HG03457 (cell line): ENCODE data around the gene CHAF1A.
A peak's percentile ranks its signal among the peaks of the same experiment; 100 is the strongest.

Source experiments
- ATAC-seq: cut with Tn5 transposase; IDR thresholded peaks from one replicate; pipeline ENCODE4 v1.9.1; 2021; ENCODE audit warnings: moderate number of reproducible peaks; ENCODE audit not compliant: unreplicated experiment

The CHAF1A gene

GRCh38 chr19:4400135-4400936 is 2.1 kb upstream of the CHAF1A start, which contains the start of gene SH3GL1:
Gene SH3GL1 (minus strand): TSS chr19:4400547. CDS start chr19:4400368, 179 bp downstream.
- peak; percentile 49 for ATAC-seq

DNA sequence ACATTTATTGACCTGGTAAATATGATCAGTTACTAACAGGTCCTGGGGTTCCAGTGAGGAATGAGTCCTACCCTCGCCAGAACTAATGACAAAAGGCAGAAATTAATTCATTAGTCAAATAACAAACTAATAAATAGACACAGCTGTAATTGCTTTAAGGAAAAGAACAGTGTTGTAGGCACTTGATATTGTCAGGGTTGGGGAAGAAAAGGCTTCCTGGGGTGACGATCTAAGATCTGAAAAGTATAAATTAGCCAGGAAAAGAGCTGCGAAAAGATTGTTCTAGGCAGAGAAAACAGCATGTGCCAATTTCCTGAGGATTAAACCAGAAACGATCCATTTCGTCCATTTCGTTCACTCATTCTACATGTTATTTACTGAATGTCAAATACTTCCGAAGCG is 670 bp upstream of the CHAF1A start:
- no peak for ATAC-seq

DNA sequence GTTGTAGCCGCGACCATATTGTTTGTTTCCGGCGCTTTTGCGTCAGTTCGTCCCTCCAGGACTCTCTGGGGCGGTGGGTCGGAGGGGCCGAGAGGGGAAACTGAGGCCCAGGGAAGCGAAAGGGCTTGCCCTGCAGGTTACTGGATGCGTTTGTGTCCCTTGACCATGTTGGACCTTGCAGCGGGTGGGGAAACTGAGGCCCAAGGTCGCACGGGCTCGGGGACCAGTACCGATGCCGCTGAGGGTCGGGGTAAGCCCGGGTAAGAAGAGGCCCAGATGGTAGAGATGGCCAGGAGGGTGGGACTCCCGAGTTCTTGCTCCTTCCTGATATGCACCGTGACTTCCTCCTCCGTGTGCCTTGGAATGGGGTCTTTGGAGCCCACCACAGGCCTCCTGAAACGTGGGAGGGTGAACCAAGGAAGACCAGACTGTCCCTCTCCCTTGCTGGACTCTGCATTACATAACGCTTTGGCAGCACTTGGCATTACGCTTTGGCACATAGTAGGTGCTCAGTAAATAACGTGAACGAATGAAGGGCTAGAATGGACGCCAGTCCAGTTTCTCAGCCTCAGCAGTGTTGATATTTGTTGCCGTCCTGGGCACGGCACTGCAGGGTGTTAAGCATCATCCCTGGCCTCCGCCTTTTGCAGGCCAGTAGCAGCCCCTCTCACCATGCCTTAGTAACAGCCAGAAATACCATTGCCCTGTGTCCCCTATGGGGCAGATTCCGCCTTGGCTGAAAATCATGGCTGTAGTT is 743 bp downstream of the CHAF1A start:
- ATAC-seq: no peak

DNA sequence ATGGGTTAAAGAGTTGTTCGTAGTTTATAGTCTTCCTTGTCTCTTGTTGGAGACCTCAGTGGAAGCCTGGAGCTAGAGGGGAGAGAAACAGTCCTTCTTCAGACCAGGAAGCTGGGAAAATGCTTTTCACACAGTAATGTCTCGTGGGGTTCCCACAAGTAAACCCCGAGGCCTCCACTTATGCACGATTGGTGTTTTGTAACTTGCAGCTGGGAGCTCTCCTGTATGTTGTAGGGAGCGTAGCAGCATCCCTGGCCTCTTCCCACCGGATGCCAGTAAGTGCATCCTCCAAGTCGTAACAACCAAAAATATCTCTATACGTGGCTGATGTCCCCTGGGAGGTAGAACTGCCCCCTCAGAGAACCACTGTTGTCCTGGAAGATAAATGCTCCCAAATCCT is 3.5 kb downstream of the CHAF1A start:
- no peak for ATAC-seq

GRCh38 chr19:4406626-4407025 is 4.2 kb downstream of the CHAF1A start:
- ATAC-seq: no peak

DNA sequence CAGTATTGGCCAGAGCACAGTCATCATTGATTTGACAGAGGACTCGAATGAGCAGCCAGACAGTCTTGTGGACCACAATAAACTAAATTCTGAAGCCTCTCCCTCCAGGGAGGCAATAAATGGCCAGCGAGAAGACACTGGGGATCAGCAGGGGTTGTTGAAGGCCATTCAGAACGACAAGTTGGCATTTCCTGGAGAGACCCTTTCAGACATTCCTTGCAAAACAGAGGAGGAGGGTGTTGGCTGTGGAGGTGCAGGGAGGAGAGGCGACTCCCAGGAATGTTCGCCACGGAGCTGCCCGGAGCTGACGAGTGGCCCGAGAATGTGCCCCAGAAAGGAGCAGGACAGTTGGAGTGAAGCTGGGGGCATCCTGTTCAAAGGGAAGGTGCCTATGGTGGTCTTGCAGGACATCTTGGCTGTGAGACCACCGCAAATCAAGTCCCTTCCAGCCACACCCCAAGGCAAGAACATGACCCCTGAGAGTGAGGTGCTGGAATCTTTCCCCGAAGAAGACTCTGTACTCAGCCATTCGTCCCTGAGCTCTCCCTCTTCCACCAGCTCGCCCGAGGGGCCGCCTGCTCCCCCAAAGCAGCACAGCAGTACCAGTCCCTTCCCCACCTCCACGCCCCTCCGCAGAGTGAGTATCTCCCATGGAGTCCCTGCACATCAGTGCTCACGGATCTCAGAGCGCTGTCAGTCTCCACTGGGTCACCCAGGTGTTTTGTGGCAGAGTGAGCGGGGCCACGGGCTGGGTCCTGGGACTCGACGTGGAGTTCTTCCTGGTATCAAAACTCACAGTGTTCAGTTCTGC is 6.9 kb downstream of the CHAF1A start:
- no peak for ATAC-seq

DNA sequence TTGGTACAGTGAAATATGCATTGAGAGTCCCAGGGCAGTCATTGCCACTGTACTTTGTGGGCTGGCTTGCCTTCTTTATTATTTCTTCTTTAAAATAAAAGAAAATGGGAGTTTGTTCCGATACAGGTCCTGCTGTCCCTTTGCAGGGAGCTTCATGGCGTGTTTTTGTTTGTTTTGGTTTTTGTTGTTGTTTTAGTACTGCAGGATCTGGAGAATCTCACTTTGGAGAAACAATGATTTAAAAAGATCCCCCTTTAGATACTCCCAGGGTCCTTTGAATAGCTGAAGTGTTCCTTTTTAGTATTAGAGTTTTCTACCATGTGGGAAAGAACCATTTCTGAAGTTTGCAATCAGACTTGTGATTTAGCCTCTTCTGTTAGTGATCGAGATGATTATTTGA is 11.1 kb downstream of the CHAF1A start:
- ATAC-seq: no peak

- ATAC-seq: no peak
These were observed 11.8 kb downstream of the CHAF1A start for GRCh38 chr19:4414144-4414799.

- no peak for ATAC-seq
These were observed 12.4 kb downstream of the CHAF1A start for GRCh38 chr19:4414800-4415321.

DNA sequence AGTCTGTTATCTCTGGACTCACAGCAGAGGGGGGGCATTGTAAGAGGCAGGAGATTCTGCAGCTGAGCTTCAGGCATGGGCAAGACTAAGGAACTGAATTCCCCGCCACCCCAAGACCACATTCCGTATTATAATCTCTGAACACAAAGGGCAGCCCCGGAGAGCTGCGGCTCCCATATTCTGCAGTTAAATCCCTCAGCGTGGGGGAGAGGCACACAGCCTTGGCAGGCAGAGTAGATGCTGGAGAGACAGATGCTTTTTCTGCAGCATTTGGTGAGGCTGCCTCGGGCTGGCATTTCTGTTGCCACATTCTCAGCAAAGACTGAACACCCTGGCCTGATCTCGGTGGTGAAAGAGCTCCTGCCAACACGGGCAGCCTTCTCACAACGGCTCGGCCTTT is 12.9 kb downstream of the CHAF1A start:
- no peak for ATAC-seq

DNA sequence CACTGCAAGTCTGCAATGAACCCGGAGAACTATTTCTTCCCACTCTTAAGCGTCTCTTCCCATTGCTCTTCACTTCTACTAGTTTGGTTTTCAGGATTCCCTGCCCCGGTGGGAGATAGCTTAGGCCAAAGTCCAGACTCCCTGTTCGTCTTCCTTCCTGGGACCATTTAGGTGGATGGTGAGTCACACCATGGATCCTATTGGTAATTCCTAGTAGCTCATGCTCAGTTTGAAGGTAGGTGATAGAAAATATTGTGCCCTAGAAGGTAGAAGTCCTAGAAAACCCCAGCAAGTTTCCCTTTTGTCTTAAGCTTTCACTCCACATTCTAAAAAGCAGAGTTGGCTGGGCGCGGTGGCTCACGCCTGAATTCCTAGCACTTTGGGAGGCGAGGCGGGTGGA is 13.8 kb downstream of the CHAF1A start:
- no peak for ATAC-seq

- no peak for ATAC-seq
These were observed 21.1 kb downstream of the CHAF1A start for GRCh38 chr19:4423416-4424126.

- no peak for ATAC-seq
These were observed 23.1 kb downstream of the CHAF1A start for GRCh38 chr19:4425537-4425936.

DNA sequence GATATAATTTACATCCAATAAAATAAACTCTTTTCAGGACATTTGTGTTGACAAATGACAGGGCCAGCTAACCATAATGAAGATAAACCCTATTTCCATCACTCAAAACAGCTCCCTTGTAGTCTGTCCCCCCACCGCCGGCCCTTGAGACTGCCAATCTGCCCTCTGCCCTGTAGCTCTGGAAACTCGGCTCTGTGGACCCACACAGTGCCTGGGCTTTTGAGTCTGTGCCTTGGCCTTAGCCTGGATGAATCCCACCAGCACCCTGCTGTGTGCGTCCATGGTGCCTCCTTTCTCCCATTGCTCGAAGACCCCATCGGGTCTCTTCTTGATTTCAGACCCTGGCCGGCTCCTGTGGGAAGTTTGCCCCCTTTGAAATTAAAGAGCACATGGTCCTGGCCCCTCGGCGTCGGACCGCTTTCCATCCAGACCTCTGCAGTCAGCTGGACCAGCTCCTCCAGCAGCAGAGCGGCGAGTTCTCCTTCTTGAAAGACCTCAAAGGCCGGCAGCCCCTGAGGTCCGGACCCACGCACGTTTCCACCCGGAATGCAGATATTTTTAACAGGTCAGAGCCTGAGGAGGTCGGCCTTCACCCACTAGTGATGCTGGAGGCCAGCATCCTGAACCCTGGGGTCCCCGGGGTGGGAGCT is 26.0 kb downstream of the CHAF1A start:
- ATAC-seq: no peak

DNA sequence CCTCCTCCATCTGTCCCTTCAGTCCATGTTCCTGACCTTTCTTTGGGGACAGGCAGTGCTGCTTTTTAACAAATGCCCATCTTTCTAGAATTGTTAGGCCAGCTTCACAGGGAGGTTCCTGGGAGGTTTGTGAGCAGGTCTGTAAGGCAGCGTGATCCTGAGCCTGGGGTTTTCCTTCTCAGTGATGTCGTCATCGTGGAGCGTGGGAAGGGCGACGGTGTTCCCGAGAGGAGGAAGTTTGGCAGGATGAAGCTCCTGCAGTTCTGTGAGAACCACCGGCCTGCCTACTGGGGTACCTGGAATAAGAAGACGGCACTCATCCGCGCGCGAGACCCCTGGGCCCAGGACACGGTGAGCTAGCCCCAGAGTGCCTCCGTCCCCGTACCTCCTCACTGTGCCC is 26.8 kb downstream of the CHAF1A start:
- ATAC-seq: no peak

- ATAC-seq: no peak
These were observed 27.3 kb downstream of the CHAF1A start for GRCh38 chr19:4429771-4430171.

DNA sequence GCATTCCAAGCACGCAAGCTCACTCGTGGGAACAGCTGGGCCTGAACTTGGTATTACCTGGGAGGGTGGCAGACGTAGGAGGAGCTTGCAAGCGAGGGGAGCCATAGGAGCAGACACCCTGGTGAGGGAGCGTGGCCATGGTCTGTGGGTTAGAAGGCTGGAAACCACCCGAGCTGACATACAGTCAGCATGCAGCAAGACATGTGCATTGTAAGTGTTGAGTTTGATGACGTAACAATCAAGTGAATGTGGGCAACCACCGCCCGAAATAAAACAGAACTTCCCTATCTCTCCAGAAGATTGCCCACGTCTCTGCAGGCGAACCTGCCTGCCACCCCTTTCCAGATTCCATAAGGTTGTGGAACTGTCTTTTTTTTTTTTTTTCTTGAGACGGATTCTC is 28.3 kb downstream of the CHAF1A start:
- no peak for ATAC-seq

DNA sequence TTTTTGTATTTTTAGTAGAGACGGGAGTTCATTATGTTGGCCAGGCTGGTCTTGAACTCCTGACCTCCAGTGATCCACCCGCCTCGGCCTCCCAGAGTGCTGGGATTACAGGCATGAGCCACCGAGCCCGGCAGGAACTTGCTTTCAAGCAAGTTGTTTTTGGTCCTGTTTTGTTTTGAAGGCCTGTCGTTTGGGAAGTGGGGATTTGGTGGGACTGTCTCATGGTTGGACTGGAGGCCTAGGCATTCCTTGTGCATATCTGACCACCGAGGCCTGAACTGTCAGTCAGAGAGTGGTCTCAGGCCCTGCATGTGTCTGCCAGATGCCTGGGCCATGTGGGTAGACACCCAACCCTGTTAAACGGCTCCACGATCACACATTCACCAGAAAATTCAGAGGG is 28.9 kb downstream of the CHAF1A start:
- no peak for ATAC-seq

- ATAC-seq: no peak
These were observed 29.6 kb downstream of the CHAF1A start for GRCh38 chr19:4431808-4432674.
